ENCODE data around the gene TMPRSS2.

TMPRSS2 gene

GRCh38 chr21:41507521-41508414, at the start of gene TMPRSS2:
Gene TMPRSS2 (minus strand): TSS chr21:41508158. CDS start chr21:41498133, 10,025 bp downstream.
- no peak for DNase-seq (ENCODE audit: low read depth)
- no peak for TF ChIP-seq CTCF (IDR thresholded peaks at IDR 0.05; ENCODE audit: control insufficient read depth, insufficient read depth, low read depth, low read length, missing control alignments)
- H3K4me3 ChIP-seq (ENCODE audit: control insufficient read depth, low read depth, low read length): no peak within 1 kb of the TSS

GRCh38 chr21:41555057-41555456, 47.1 kb upstream of the TMPRSS2 start:
- no peak overlapping the region for H3K4me3 ChIP-seq (ENCODE audit: control insufficient read depth, low read depth, low read length)
- DNase-seq (ENCODE audit: low read depth): no peak
- TF ChIP-seq CTCF (IDR thresholded peaks at IDR 0.05; ENCODE audit: control insufficient read depth, insufficient read depth, low read depth, low read length, missing control alignments): no peak

- H3K4me3 ChIP-seq (ENCODE audit: control insufficient read depth, low read depth, low read length): no peak overlapping the region
- no peak for TF ChIP-seq CTCF (IDR thresholded peaks at IDR 0.05; ENCODE audit: control insufficient read depth, insufficient read depth, low read depth, low read length, missing control alignments)
- no peak for DNase-seq (ENCODE audit: low read depth)
Measured at GRCh38 chr21:41552254-41552653, 44.3 kb upstream of the TMPRSS2 start.

GRCh38 chr21:41548781-41549180, 40.8 kb upstream of the TMPRSS2 start:
- no peak for TF ChIP-seq CTCF (IDR thresholded peaks at IDR 0.05; ENCODE audit: control insufficient read depth, insufficient read depth, low read depth, low read length, missing control alignments)
- no peak overlapping the region for H3K4me3 ChIP-seq (ENCODE audit: control insufficient read depth, low read depth, low read length)
- no peak for DNase-seq (ENCODE audit: low read depth)

GRCh38 chr21:41547111-41547510, 39.2 kb upstream of the TMPRSS2 start:
- H3K4me3 ChIP-seq (ENCODE audit: control insufficient read depth, low read depth, low read length): no peak overlapping the region
- DNase-seq (ENCODE audit: low read depth): no peak
- no peak for TF ChIP-seq CTCF (IDR thresholded peaks at IDR 0.05; ENCODE audit: control insufficient read depth, insufficient read depth, low read depth, low read length, missing control alignments)

- no peak for TF ChIP-seq CTCF (IDR thresholded peaks at IDR 0.05; ENCODE audit: control insufficient read depth, insufficient read depth, low read depth, low read length, missing control alignments)
- no peak overlapping the region for H3K4me3 ChIP-seq (ENCODE audit: control insufficient read depth, low read depth, low read length)
- DNase-seq (ENCODE audit: low read depth): no peak
Measured at GRCh38 chr21:41545500-41546359, 37.8 kb upstream of the TMPRSS2 start.

Measured in AG09309 (cell line).